HepG2 (cell line): ENCODE results near the gene PPP1R16B. TPM values are rescaled to one million over a fixed set of nuclear protein-coding genes. Genes with fewer than 3 reads are reported as not detected.

ENCODE experiments used
- ATAC-seq: fragments of 200-7000 bp; cut with Tn5 transposase; 3 replicates; pipeline ENCODE4 v1.9.1; 2020; ENCODE audit warnings: mild to moderate bottlenecking, moderate library complexity
- BruUV-seq: library from RNA; stranded (reverse); fragments of 400-500 nt; replicated peaks from 2 replicates; lab custom pipeline; 2021; lab: Mats Ljungman, UMichigan
- CTCF ChIA-PET: fragments of 300-600 bp; formaldehyde crosslinking; extraction: SDS; loops from one replicate; lab custom pipeline; 2021; ENCODE audit warnings: low total read pairs, inconsistent platforms, low intra/inter-chr PET ratio; lab: Yijun Ruan, JAX
- POLR2A ChIA-PET: fragments of 350-600 bp; sonication (Branson Sonifier 250); formaldehyde crosslinking; loops from one replicate; lab custom pipeline; 2020; ENCODE audit warnings: antibody characterized with exemption, inconsistent platforms; lab: Yijun Ruan, JAX
- DNase-seq: peaks from one replicate; pipeline ENCODE4 v3.0.0-alpha.2; 2015; ENCODE audit warnings: low spot score
- FAIRE-seq: peaks from 3 replicates; lab custom pipeline; 2011; peaks lifted over from hg19 to GRCh38; lab: Jason Lieb, UNC
- H2AFZ ChIP-seq: one replicate; pipeline ENCODE4 v1.6.1; 2011; ENCODE audit warnings: low read length, inconsistent platforms
- H3K27ac ChIP-seq: fragments of 300-600 bp; 3 replicates; pipeline ENCODE4 v1.8.0; 2011; ENCODE audit warnings: mixed run types, mild to moderate bottlenecking, mixed read lengths, low read length, inconsistent platforms; ENCODE audit not compliant: insufficient read depth; ENCODE audit errors: extremely low read length
- H3K27me3 ChIP-seq, 2 experiments: fragments of 200-600 bp in 1 of 2; 2 replicates in 1 of 2; 3 replicates in 1 of 2; pipeline versions ENCODE4 v1.6.0 to v1.8.0; 2011; ENCODE audit warnings: low read length in 2 of 2, mild to moderate bottlenecking in 2 of 2, moderate library complexity in 2 of 2, inconsistent platforms in 1 of 2; ENCODE audit not compliant: insufficient read depth in 2 of 2, control insufficient read depth in 1 of 2
- H3K36me3 ChIP-seq, 2 experiments: fragments of 200-600 bp in 1 of 2; replicated peaks in 1 of 2; 2 replicates in 1 of 2; 3 replicates in 1 of 2; pipeline versions ENCODE4 v1.5.1 to v1.8.0; 2011; ENCODE audit warnings: low read length in 2 of 2, inconsistent platforms in 1 of 2; ENCODE audit not compliant: insufficient read depth in 2 of 2, control insufficient read depth in 1 of 2
- H3K4me1 ChIP-seq: 2 replicates; pipeline ENCODE4 v1.5.1; 2012; ENCODE audit warnings: low read length, inconsistent platforms; ENCODE audit not compliant: insufficient read depth
- H3K4me2 ChIP-seq: 2 replicates; pipeline ENCODE4 v1.6.0; 2011; ENCODE audit warnings: low read depth, low read length, inconsistent platforms
- H3K4me3 ChIP-seq, 3 experiments: fragments of 200-600 bp in 1 of 3; sonication (generic), shearing (Covaris generic) in 1 of 3; replicated peaks in 1 of 3; 2 replicates each; pipeline ENCODE4 v1.5.1; 2011 to 2016; ENCODE audit warnings: low read length in 3 of 3, inconsistent platforms in 2 of 3, low read depth in 2 of 3, mild to moderate bottlenecking in 2 of 3, control low read depth in 1 of 3, mixed read lengths in 1 of 3; ENCODE audit not compliant: insufficient read depth in 1 of 3
- H3K79me2 ChIP-seq: one replicate; pipeline ENCODE4 v1.6.1; 2011; ENCODE audit warnings: low read length, inconsistent platforms; ENCODE audit not compliant: insufficient read depth
- H3K9ac ChIP-seq: 2 replicates; pipeline ENCODE4 v1.6.0; 2011; ENCODE audit warnings: mild to moderate bottlenecking, low read depth, low read length, inconsistent platforms; ENCODE audit not compliant: insufficient read depth
- H3K9me3 ChIP-seq: 2 replicates; pipeline ENCODE4 v1.5.1; 2012; ENCODE audit warnings: mild to moderate bottlenecking, low read length
- H4K20me1 ChIP-seq: 2 replicates; pipeline ENCODE4 v1.6.0; 2011; ENCODE audit warnings: inconsistent platforms, mild to moderate bottlenecking, low read length, moderate library complexity; ENCODE audit not compliant: insufficient read depth
- ATAD3A ChIP-seq: sonication (generic); formaldehyde crosslinking; IDR thresholded peaks from 2 replicates; pipeline ENCODE4 v1.4.0; 2020; ENCODE audit warnings: missing genetic modification reagents
- CEBPB ChIP-seq: IDR thresholded peaks from 2 replicates; pipeline ENCODE4 v1.6.1; 2011; ENCODE audit warnings: low read depth, low read length, improper control_type of control experiment, borderline replicate concordance
- EZH2 ChIP-seq: conservative IDR thresholded peaks from 2 replicates; pipeline ENCODE4 v1.6.1; 2012; ENCODE audit warnings: mild to moderate bottlenecking, low read depth, low read length, moderate library complexity
- KAT7 ChIP-seq: IDR thresholded peaks from 2 replicates; pipeline ENCODE4 v1.6.1; 2018; ENCODE audit warnings: borderline replicate concordance, missing compliant biosample characterization
- NFIB ChIP-seq: sonication (generic); formaldehyde crosslinking; IDR thresholded peaks from 2 replicates; pipeline ENCODE4 v1.9.0; 2021; ENCODE audit warnings: missing genetic modification reagents, mild to moderate bottlenecking, borderline replicate concordance
- RFX3 ChIP-seq: IDR thresholded peaks from 2 replicates; pipeline ENCODE4 v1.6.1; 2016; ENCODE audit warnings: missing biosample characterization, missing genetic modification reagents
- TEAD3 ChIP-seq: optimal IDR thresholded peaks from 2 replicates; pipeline ENCODE3; 2016; ENCODE audit warnings: borderline replicate concordance
- ZBTB38 ChIP-seq: sonication (generic); formaldehyde crosslinking; IDR thresholded peaks from 2 replicates; pipeline ENCODE4 v1.5.1; 2020; ENCODE audit warnings: mild to moderate bottlenecking, missing genetic modification reagents
- ZKSCAN5 ChIP-seq: sonication (generic); formaldehyde crosslinking; IDR thresholded peaks from 2 replicates; pipeline ENCODE4 v1.5.1; 2020; ENCODE audit warnings: mild to moderate bottlenecking, missing genetic modification reagents
- ZNF124 ChIP-seq: sonication (generic); formaldehyde crosslinking; IDR thresholded peaks from 2 replicates; pipeline ENCODE4 v1.4.0; 2020; ENCODE audit warnings: missing genetic modification reagents
- ZNF768 ChIP-seq: sonication (generic); formaldehyde crosslinking; IDR thresholded peaks from 2 replicates; pipeline ENCODE4 v1.4.0; 2020; ENCODE audit warnings: missing genetic modification reagents
- ZNF841 ChIP-seq: sonication (generic); formaldehyde crosslinking; IDR thresholded peaks from 2 replicates; pipeline ENCODE4 v1.8.1; 2023; ENCODE audit warnings: missing genetic modification reagents, borderline replicate concordance
- ZSCAN12 ChIP-seq: sonication (generic); formaldehyde crosslinking; IDR thresholded peaks from 2 replicates; pipeline ENCODE4 v1.9.0; 2021; ENCODE audit warnings: mild to moderate bottlenecking, missing genetic modification reagents
- WGBS: methylation state at CpG from one replicate; pipeline ENCODE4 v1.1.6; 2017; ENCODE audit warnings: low lambda C conversion rate; 5-methylcytosine and 5-hydroxymethylcytosine counted together
- in situ Hi-C: cut with HindIII; loops from 2 replicates; pipeline ENCODE4 v1.10.0; 2017; ENCODE audit warnings: low pct_unique_long_range_greater_than_20kb; ENCODE audit not compliant: extremely low pct_ligation_motif_present
- intact Hi-C: fragments of 100-400 bp; cut with micrococcal nuclease; formaldehyde crosslinking; loops from one replicate; pipeline ENCODE4 v1.10.0; 2022; ENCODE audit not compliant: unreplicated experiment
- polyA plus RNA-seq, 8 experiments: library from polyadenylated mRNA; depleted of rRNA in 3 of 8; stranded (reverse) in 7 of 8; unstranded in 1 of 8; fragments of >200 nt; fragmentation: Illumina TruSeq in 4 of 8; extraction: Trizol in 4 of 8; gene quantifications; 2 replicates each; pipeline versions ENCODE4 v1.2.1 to v1.2.3, GENCODE V29; 2011 to 2016; ENCODE audit warnings: low read depth in 4 of 8, missing spikeins in 1 of 8, mixed read lengths in 1 of 8; ENCODE audit not compliant: insufficient read depth in 1 of 8
- small RNA-seq, 3 experiments: library from RNA; depleted of rRNA; stranded (forward); fragments of <200 nt; gene quantifications; one replicate each; pipeline ENCODE3, GENCODE V24; 2012; ENCODE audit warnings: low read depth in 2 of 3, low replicate concordance in 1 of 3; ENCODE audit not compliant: insufficient read length in 3 of 3, insufficient read depth in 2 of 3
- total RNA-seq, 5 experiments: library from RNA; depleted of rRNA; stranded (reverse); fragments of >200 nt; fragmentation: Illumina TruSeq; extraction: Trizol; gene quantifications; 2 replicates each; pipeline ENCODE4 v1.2.3, GENCODE V29; 2016; ENCODE audit warnings: low read depth in 1 of 5

Gene PPP1R16B
- total and polyA plus RNA-seq, 2 of the 13 experiments (the other 11 are each of a cell fraction or from before 2014, with no cell fraction given): 0.02 to 0.11 TPM

- Histone ChIP-seq H3K36me3 (peaks cover 11 to 71% of the 10 kb centered on the region in 2 experiments), H3K4me1 (peaks cover 30% of the 10 kb centered on the region), H3K27me3 (no peaks in the 10 kb centered on the region), H3K9me3 (no peaks in the 10 kb centered on the region), H3K4me3 (no peak overlapping the region), H3K79me2 (peaks cover 30% of the 10 kb centered on the region), H3K4me2 (no peak overlapping the region), H4K20me1 (no peaks in the 10 kb centered on the region), H2AFZ (no peak overlapping the region), H3K27ac (no peak overlapping the region), H3K9ac (no peak overlapping the region)
- intact Hi-C loops (no loop called here), in situ Hi-C loops (no loop called here)
- CTCF ChIA-PET: no interaction called here
- no peak for ATAC-seq
- POLR2A ChIA-PET: interaction anchor here (1.0 kb wide), 1 partner anchor 9 kb away, joined by 4 read pairs; no protein-coding TSS in a partner anchor
- FAIRE-seq: no peak
- no peak for DNase-seq
- WGBS: 100% methylated on average over 1 of the region's 1 CpG
- TF ChIP-seq TEAD3 (CRISPR knock-in tag): no peak
- no peak for TF ChIP-seq KAT7 (CRISPR knock-in tag)
- no peak for TF ChIP-seq RFX3 (CRISPR knock-in tag)
- no peak for TF ChIP-seq NFIB (CRISPR knock-in tag)
- TF ChIP-seq ZNF841 (CRISPR knock-in tag): no peak
- no peak for TF ChIP-seq ZBTB38
- TF ChIP-seq ATAD3A (CRISPR knock-in tag): no peak
- TF ChIP-seq ZNF768: no peak
- TF ChIP-seq ZNF124 (CRISPR knock-in tag): no peak
- TF ChIP-seq ZSCAN12: no peak
- no peak for TF ChIP-seq ZKSCAN5
- no peak for TF ChIP-seq EZH2
- no peak for TF ChIP-seq CEBPB
- no TSS peak for BruUV-seq
Measured at GRCh38 chr20:38970302-38970701, 164.8 kb downstream of the PPP1R16B start.

Small RNA genes within 50 kb of the gene (small RNA-seq; reads per million reads assigned to genes)
- gene AL023803.1: 0 reads per million in 3 experiments

Other genes starting within 250 kb of the PPP1R16B start
- gene ADIG, start 224.5 kb upstream of the PPP1R16B start, total RNA-seq (2016; rRNA removed; fragmentation: Illumina TruSeq; extraction: Trizol): 0.15 and 0.28 TPM in 2 replicates
- gene ADIG, start 224.5 kb upstream of the PPP1R16B start, polyA plus RNA-seq (2011; rRNA removed): 0.10 TPM in 1 of 2 replicates, not detected in the other
- gene ARHGAP40, start 203.9 kb upstream of the PPP1R16B start, total RNA-seq (2016; rRNA removed; fragmentation: Illumina TruSeq; extraction: Trizol): 0.44 and 0.75 TPM in 2 replicates
- gene ARHGAP40, start 203.9 kb upstream of the PPP1R16B start, polyA plus RNA-seq (2011; rRNA removed): 2.1 and 2.7 TPM in 2 replicates
- not detected in 2 replicates for gene SLC32A1, start 81.2 kb upstream of the PPP1R16B start, total RNA-seq (2016; rRNA removed; fragmentation: Illumina TruSeq; extraction: Trizol)
- not detected in 2 replicates for gene SLC32A1, start 81.2 kb upstream of the PPP1R16B start, polyA plus RNA-seq (2011; rRNA removed)
- 20.5 and 22.0 TPM in 2 replicates for gene ACTR5, start 57.2 kb upstream of the PPP1R16B start, total RNA-seq (2016; rRNA removed; fragmentation: Illumina TruSeq; extraction: Trizol)
- gene ACTR5, start 57.2 kb upstream of the PPP1R16B start, polyA plus RNA-seq (2011; rRNA removed): 19.5 and 21.2 TPM in 2 replicates
- 64.0 and 76.5 TPM in 2 replicates for gene FAM83D, start 120.7 kb downstream of the PPP1R16B start, total RNA-seq (2016; rRNA removed; fragmentation: Illumina TruSeq; extraction: Trizol)
- gene FAM83D, start 120.7 kb downstream of the PPP1R16B start, polyA plus RNA-seq (2011; rRNA removed): 26.7 and 51.4 TPM in 2 replicates
- 28.7 and 30.4 TPM in 2 replicates for gene DHX35, start 156.6 kb downstream of the PPP1R16B start, total RNA-seq (2016; rRNA removed; fragmentation: Illumina TruSeq; extraction: Trizol)
- 25.8 and 26.2 TPM in 2 replicates for gene DHX35, start 156.6 kb downstream of the PPP1R16B start, polyA plus RNA-seq (2011; rRNA removed)